GM18909 (cell line): ENCODE measurements around the gene POFUT1.
"Not testable (repeated sequence)": the region's sequence is repeated elsewhere in the genome, so short reads cannot be mapped to it uniquely, and the experiment has no call there.

Experiments used
- ATAC-seq: cut with Tn5 transposase; IDR thresholded peaks from one replicate; pipeline ENCODE4 v1.9.1; 2021; ENCODE audit warnings: mild to moderate bottlenecking; ENCODE audit not compliant: unreplicated experiment, poor library complexity

The POFUT1 gene

DNA sequence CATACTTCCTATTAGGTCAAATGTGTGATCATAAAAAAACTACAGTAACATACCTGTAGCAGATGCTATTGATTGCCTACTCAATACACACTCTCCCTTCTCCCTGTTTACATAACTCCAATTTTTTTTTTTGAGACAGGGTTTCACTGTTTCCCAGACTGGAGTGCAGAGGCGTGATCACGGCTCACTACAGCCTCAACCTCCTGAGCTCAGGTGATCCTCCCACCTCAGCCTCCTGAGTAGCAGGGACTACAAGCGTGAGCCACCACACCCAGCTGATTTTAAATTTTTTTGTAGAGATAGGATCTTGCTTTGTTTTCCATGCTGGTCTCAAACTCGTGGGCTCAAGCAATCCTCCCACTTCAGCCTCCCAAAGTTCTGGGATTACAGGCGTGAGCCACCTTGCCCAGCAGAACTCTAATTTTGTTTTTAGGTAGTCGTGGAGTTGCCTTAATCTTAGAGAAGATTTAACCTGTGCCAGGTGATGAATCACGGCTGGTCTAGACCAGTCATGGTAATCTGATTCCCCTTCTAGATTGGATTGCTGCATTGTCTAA lies 55.8 kb downstream of the POFUT1 start:
- ATAC-seq, result no peak

DNA sequence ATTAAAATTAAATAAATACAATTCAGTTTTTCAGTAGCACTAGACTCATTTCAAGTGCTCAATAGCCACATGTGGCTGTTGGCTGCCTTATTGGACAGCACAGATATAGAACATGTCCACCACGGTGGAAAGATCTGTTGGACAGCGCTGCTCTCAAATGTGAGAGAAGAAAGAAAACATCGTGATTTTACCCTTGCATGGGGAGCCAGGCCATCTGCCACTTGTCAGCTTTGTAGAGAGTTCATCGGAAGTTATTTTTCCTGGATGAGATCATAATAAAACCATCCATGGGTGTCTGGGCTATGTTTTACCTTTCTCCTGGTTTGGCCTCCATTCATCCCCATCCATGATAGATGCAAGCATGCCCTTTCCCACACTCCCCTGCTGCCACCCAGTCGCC lies 63.9 kb downstream of the POFUT1 start:
- ATAC-seq, result no peak

DNA sequence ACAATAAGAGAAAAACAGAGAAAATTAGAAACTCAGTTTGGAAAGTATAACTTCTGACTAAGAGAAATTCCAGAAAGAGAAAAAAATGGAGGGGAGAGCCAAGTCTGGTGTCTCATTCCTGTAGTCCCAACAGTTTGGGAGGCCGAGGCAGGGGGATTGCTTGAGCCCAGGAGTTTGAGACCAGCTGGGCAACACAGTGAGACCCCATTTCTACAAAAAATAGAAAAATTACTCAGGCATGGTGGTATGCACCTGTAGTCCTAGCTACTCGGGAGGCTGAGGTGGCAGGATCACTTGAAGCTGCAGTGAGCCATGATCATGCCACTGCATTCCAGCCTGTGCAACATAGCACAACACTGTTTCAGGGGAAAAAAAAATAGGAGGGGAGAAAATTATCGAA lies 66.7 kb downstream of the POFUT1 start:
- no peak for ATAC-seq

DNA sequence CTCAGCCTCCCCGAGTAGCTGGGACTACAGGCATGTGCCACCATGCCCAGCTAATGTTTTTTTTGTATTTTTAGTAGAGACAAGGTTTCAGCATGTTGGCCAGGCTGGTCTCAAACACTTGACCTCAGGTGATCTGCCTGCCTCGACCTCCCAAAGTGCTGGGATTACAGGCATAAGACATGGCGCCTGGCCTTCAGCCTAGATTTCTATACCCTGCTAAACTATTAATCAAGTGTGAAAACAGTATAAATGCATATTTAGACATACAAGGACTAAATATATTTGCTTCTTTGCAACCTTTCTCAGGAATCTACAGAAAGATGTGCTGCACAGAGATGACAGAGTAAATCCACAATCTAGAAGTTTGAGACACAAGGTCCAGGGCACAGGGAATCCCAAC lies 67.5 kb downstream of the POFUT1 start:
- not testable (repeated sequence) for ATAC-seq

DNA sequence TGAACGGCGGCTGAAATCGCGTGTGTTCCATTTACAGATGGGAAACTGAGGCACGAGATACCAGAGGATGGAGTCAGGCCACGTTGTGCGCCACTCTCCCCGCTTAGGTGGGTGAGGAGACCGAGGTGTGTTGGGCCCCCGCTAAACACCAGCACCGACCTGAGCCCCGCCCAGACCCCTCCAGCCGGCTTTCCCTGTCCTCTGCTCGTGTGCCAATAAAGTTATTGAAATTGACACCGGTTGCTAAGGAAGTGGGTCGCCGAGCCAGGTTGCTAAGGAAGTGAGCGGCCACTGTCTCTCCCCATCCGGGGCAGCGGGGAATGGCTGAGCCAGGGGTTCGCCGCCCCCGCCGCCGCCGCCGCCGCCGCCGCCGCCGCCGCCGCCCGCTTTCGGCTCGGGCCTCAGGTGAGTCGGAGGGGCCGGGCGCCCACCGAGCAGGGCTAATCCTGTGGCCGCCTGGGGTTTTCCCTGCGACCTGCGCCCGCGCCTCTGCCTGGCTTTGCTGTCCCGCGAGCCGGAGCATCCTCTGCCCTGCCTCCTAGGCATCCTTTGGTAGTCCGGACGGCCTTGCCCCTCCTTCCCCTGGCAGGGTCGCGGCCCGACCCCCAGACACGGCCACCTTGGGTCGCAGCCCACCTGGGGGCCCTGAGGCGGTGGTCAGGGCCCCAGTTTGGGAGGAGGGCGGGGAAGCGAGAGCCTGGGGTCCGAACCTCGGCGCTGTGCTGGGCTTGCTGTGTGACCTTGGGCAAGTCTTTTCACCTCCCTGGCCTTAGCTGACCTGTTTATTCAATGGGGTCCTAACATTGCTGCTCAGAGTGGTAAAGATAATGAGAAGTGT lies 69.9 kb downstream of the POFUT1 start, which contains the start of gene KIF3B:
Gene KIF3B, plus strand, starts transcription at position 291 of the 838 bp plus-strand sequence. CDS start 32,127 bp downstream, outside the sequence.
- peak; percentile 85 for ATAC-seq

DNA sequence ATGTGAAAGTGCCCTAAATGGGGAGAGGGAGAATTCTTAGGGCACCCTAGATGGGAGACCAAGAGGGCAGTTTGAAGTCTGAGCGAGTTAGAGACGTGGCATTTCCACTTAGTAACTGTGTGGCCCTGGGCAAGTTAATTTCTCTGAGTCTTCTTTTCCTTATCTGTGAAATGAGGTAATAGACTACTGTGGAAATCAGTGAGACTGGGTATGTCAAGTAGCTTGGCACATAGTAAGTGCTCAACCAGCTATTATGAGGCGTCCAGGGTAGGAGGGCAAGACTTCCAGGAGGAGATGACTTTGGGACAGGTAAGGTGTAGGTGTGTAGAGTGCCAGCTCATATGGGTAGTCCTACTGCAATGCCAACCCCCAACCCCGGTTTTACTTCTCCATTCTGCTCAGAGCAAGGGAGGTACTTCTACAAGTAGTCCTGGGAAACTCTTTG lies 70.5 kb downstream of the POFUT1 start:
- peak; percentile 66 for ATAC-seq

DNA sequence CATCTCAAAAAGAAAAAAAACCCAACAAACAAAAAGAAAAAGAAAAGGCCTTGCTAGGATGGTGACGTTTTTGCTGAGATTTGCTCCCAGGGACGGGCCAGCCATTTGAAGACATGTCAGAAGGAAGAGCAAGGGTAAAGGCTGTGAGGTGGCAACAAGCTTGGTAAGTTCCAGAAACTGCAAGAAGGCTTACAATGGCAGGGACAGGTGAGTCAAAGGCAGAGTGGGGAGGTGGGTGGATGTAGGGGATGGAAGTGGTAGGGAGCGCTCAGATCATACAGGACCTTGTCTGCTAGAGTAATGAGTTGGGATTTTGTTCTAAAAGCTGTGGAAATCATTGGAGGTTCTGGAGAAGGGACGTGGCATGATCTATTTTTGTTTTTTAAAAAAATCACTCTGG lies 74.0 kb downstream of the POFUT1 start:
- no peak for ATAC-seq

DNA sequence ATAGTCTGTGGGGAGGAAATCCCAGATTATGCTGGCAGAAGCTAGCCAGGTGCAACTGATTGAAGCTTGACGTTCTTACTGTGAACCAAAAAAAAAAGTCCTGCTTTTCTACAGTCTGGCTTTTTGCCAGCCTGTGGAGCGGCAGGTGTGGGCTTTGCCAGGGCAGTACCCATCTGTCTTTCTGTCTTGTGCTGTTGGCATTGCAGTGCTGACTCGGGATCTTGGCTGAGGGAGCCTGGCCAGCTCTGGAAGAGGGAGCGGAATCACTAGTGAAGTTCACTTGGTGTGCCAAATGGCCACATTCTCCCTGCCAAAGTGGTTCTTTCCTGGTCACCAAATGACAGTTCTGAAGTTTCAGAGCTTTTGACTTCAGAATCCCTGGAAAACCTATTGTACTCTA lies 74.8 kb downstream of the POFUT1 start:
- ATAC-seq, result no peak

DNA sequence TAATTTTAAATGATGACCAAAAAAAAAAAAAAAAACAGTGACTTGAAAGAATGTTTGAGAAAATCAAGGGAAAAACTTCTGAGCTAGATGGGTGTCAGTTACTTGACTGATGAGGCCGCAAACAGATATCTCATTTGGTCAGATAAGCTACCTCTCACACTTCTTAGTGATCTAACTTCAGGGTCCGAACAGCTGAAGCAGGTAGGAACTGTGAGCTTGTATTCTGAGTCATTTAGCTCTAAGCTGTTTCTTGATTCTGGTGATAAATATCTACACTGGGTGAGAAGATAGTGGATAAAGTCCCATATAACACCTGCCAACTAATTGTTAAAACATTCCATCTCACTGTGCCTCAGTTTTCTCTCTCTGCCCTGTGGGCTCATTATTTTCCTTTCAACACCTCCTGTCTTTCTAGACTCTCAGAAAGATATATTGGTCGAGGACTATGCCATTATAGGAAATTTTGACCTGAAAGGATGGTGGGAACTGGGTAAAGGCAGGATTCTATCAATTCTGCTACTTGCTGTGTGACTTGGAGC lies 77.5 kb downstream of the POFUT1 start:
- ATAC-seq, result no peak

DNA sequence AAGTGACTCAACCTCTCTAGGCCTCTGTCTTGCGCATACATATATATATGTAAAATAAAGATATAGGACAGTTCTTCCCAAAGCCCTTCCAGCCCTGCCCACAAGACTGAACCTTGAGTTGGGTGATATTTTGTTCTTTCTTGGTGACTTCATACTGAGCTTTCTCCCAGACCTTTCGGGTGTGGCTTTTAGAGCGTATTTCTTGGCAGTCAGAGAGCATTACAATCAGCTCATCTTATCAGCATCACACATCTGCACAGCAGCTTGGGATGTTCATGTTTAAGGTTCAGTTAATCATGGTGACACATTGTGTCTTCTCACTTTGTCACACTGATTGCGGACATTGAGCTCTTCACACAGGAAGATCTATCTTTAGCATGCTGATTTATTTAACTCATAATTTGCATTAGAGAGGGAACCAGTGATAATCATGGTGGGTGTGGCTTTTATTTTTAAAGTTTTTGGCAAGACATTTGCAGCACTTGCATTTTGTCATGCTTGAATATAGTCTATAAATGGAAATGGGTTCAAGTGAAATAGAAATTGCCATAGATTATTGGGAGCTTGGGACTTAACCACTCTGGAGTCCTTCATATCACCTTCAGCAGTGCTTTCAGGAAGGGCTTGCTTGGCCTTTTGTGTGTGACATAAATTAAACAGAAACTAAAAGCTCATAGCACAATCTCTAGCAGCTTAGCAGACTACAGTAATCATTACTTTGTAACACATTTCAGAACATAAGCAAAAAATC lies 78.1 kb downstream of the POFUT1 start:
- ATAC-seq, result peak; percentile 64

DNA sequence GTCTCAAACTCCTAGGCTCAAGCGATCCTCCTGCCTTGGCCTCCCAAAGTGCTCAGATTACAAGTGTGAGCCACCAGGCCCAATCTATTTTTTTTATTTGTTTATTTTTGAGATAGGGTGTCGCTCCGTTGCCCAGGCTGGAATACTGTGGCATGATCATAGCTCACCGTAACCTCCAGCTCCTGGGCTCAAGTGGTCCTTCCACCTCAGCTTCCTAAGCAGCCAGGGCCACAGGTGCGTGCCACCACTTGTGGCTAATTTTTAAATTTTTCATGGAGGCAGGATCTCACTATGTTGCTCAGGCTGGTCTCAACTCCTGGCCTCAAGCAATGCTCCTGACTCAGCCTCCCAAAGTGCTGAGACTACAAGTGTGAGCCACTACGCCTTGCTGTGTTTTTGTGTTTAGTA lies 79.6 kb downstream of the POFUT1 start:
- no peak for ATAC-seq
